ENCODE measurements around the gene DVL1. TPM values are rescaled to one million over a fixed set of nuclear protein-coding genes. Genes with fewer than 3 reads are reported as not detected.

Gene DVL1
- total and polyA plus RNA-seq, 9 of the 15 experiments (the other 6 are each of a cell fraction or from before 2014, with no cell fraction given), result 0.62 to 135 (median 24.3) TPM

GRCh38 chr1:1307923-1308755 lies 41.1 kb downstream of the DVL1 start, which contains the start of the genes ACAP3 and PUSL1 (continued):
- TF ChIP-seq E2F8 (IDR thresholded peaks at IDR 0.05; ENCODE audit: low read depth, partially characterized antibody) (peak; percentile 65), E2F6 (IDR thresholded peaks at IDR 0.05; ENCODE audit: borderline replicate concordance in 1 of 2, extremely low read depth in 1 of 2, insufficient read depth in 1 of 2, insufficient read length in 1 of 2, low read depth in 1 of 2, low read length in 1 of 2, poor library complexity in 1 of 2, severe bottlenecking in 1 of 2) (peak; percentile 18 to 81), HNRNPLL (IDR thresholded peaks at IDR 0.05; ENCODE audit: low read depth, low read length, poor library complexity, severe bottlenecking) (peak; percentile 62), ZNF449 (CRISPR knock-in tag; IDR thresholded peaks at IDR 0.05) (no peak), POLR3A (IDR thresholded peaks at IDR 0.05; ENCODE audit: borderline replicate concordance, extremely low read depth, insufficient read depth, insufficient read length) (no peak), ZNF75A (CRISPR knock-in tag; IDR thresholded peaks at IDR 0.05) (no peak), NFRKB (IDR thresholded peaks at IDR 0.05; ENCODE audit: low read depth) (no peak), ZNF609 (CRISPR knock-in tag; IDR thresholded peaks at IDR 0.05; ENCODE audit: borderline replicate concordance) (no peak), SMAD2 (IDR thresholded peaks at IDR 0.05; ENCODE audit: low read depth, low read length) (no peak), KDM4B (IDR thresholded peaks at IDR 0.05; ENCODE audit: borderline replicate concordance in 2 of 2, low read depth in 1 of 2) (no peak), RBM22 (IDR thresholded peaks at IDR 0.05; ENCODE audit: low read depth, low read length, poor library complexity, severe bottlenecking) (peak; percentile 30), PTBP1 (IDR thresholded peaks at IDR 0.05; ENCODE audit: low read depth, low read length) (no peak), PHB (CRISPR knock-in tag; IDR thresholded peaks at IDR 0.05) (no peak)
